IPS-11a (cell line): ENCODE data around the gene ZNF648.
"Not testable (repeated sequence)": the region's sequence is repeated elsewhere in the genome, so short reads cannot be mapped to it uniquely, and the experiment has no call there.

Source experiments
- H3K4me3 ChIP-seq: one replicate; pipeline ENCODE4 v1.5.1; 2013; ENCODE audit warnings: low read depth, low read length, control low read depth

The ZNF648 gene

GRCh38 chr1:182071924-182072323, 10.4 kb upstream of the ZNF648 start:
- H3K4me3 ChIP-seq = no peak overlapping the region

DNA sequence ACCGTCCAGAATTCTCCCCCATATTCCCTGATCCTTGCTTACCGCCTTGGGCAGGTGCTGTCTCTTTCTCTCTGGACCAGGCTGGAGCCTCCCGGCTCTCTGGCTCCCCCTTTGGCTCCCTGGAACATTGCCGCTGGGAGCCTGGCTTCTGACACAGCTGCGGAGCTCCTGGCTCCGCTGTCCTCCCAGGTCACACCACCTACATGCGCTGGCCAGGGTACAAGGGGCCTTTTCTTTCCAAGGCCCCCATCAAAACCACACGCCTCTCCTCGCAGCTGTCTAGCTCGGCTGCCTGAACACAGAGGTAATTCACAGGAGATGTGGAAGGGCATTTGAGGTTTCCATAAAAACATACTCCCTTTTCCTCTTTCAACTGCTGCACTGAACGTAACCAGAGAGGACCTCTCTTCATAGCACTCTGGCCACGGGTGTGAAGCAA, 7.5 kb upstream of the ZNF648 start:
- H3K4me3 ChIP-seq = no peak overlapping the region

- H3K4me3 ChIP-seq = no peak overlapping the region
Measured at GRCh38 chr1:182066934-182067333, 5.4 kb upstream of the ZNF648 start.

DNA sequence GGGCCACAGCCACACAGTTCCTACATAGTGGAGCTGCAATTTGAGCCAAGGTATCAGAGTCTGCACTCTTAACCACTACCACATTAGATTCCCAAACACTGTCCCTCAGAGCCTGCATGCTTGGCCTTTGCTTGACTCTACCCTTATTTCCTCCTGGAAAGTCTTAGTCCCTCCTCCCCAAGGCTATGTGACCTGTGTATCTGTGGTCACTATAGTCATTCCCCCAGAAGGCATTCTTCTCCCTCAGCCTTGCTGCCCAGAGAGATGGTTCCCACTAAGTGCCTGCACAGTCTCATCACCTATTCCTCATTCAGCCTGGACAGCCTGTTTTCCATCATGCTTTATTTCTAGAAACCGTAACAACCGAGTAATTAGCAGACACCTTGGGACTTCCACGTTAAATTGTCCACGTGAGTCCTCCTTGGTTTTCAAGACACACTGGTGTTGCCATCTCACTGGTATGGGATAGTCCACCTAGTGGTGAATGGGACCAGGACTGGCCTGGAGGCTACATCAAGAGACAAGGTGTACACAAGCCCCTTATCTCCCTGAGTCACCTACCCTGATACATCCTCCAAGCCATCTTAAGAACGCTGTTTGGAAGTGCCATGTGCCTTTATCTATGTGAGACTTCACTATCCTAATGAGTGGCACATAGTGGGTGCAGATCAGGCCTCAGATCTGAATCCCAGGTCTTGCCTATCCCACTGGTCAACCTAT, 3.8 kb upstream of the ZNF648 start:
- no peak overlapping the region for H3K4me3 ChIP-seq

GRCh38 chr1:182064611-182065010, 3.1 kb upstream of the ZNF648 start:
- no peak overlapping the region for H3K4me3 ChIP-seq

- H3K4me3 ChIP-seq = no peak overlapping the region
Measured at GRCh38 chr1:182062223-182062622, 711 bp upstream of the ZNF648 start.

GRCh38 chr1:182060877-182061276, 635 bp downstream of the ZNF648 start:
- no peak overlapping the region for H3K4me3 ChIP-seq

- H3K4me3 ChIP-seq = no peak overlapping the region
Measured at GRCh38 chr1:182059936-182060335, 1.6 kb downstream of the ZNF648 start.

DNA sequence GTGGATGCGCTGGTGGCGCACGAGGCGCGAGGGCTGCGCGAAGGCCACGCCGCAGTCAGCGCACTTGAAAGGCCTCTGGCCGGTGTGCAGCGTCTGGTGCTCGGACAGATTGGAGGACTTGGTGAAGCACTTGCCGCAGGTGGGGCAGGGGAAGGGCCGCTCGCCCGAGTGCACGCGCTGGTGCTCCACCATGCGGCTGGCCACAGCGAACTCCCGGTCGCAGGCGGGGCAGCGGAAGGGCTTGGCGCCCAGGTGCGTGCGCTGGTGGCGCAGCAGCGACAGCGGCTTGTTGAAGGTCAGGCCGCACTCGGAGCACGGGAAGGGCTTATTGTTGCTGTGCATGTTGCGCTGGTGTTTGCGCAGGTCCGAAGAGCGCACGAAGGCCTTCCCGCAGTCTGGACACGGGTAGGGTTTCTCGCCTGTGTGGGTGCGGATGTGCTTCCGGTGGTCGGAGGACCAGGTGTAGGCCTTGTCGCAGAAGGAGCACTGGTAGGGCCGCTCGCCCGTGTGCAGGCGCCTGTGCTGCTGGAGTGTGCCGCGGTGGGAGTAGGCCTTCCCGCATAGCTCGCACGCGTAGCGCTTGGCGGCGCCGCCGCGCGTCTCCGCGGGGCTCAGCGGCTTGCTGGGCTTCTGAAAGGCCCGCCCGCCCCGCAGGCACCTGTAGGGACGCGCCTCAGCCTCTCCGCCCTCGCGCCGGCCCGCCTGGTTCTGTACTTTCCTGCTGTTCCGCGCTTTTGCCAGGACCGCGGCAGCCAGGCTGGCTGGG, 4.7 kb downstream of the ZNF648 start:
- no peak overlapping the region for H3K4me3 ChIP-seq

GRCh38 chr1:182054698-182055326, 6.7 kb downstream of the ZNF648 start:
- no peak overlapping the region for H3K4me3 ChIP-seq

- H3K4me3 ChIP-seq = no peak overlapping the region
Measured at GRCh38 chr1:182052355-182052754, 9.2 kb downstream of the ZNF648 start.

GRCh38 chr1:182051938-182052337, 9.6 kb downstream of the ZNF648 start:
- H3K4me3 ChIP-seq = no peak overlapping the region

GRCh38 chr1:182050481-182051448, 10.7 kb downstream of the ZNF648 start:
- no peak overlapping the region for H3K4me3 ChIP-seq

GRCh38 chr1:182048562-182048961, 12.9 kb downstream of the ZNF648 start:
- H3K4me3 ChIP-seq = no peak overlapping the region

GRCh38 chr1:182046763-182047162, 14.7 kb downstream of the ZNF648 start:
- no peak overlapping the region for H3K4me3 ChIP-seq

DNA sequence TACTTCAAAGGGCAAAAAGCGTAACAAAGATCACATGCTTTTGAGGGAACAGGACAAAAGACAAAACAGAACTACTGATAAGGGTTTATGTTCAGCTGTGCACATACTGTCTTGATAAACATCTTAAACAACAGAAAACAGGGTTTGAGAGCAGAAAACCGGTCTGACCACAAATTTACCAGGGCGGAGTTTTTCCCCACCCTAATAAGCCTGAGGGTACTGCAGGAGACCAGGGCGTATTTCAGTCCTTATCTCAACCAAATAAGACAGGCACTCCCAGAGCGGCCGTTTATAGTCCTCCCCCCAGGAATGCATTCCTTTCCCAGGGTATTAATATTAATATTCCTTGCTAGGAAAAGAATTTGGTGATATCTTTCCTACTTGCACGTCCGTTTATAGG, 16.0 kb downstream of the ZNF648 start:
- H3K4me3 ChIP-seq = not testable (repeated sequence)

- H3K4me3 ChIP-seq = no peak overlapping the region
Measured at GRCh38 chr1:182041615-182042014, 19.9 kb downstream of the ZNF648 start.

- no peak overlapping the region for H3K4me3 ChIP-seq
Measured at GRCh38 chr1:182038220-182038619, 23.3 kb downstream of the ZNF648 start.

DNA sequence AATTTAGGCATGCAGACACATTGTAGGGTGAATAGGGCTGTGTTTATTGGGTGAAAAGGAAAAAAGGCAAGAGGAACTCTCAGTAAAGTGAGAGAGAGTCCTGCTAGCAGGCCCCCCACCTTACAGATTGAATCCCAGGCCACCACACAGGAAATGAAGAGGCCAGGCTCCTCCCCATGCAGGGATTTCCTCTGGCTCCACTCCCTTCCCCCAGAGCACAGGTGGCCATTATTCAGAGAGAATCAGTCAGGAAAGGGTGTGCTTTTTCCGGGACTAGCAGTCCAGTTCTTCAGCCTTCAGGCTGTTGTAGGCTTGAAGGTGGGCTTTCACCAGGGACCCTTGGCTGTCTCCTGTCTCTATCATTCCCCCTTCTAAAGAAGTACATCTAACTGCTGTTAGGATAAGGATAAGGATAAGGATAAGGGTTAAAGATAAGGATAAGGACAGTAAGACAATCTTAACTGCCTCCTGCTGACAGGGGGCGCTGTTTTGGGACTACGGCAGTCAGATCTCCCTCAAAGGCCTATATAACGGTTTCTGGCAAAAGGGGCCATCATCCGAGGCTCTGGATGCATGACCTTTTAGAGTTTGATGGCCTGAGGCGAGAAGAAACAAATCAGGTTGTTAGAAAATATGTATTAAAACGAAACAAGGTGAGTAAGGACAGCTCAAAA, 26.3 kb downstream of the ZNF648 start:
- H3K4me3 ChIP-seq = no peak overlapping the region

GRCh38 chr1:182032251-182032650, 29.3 kb downstream of the ZNF648 start:
- no peak overlapping the region for H3K4me3 ChIP-seq
